SIG-M5 treated with dmso at 0.1 percent for 504 hours (cell line): Measurements from ENCODE around the gene LBHD2.
"Not testable (repeated sequence)": the region's sequence is repeated elsewhere in the genome, so short reads cannot be mapped to it uniquely, and the experiment has no call there.

Experiments used
- DNase-seq: peaks from one replicate; lab custom pipeline; 2025; ENCODE audit not compliant: unreplicated experiment; lab: John Stamatoyannopoulos, UW

The LBHD2 gene

DNA sequence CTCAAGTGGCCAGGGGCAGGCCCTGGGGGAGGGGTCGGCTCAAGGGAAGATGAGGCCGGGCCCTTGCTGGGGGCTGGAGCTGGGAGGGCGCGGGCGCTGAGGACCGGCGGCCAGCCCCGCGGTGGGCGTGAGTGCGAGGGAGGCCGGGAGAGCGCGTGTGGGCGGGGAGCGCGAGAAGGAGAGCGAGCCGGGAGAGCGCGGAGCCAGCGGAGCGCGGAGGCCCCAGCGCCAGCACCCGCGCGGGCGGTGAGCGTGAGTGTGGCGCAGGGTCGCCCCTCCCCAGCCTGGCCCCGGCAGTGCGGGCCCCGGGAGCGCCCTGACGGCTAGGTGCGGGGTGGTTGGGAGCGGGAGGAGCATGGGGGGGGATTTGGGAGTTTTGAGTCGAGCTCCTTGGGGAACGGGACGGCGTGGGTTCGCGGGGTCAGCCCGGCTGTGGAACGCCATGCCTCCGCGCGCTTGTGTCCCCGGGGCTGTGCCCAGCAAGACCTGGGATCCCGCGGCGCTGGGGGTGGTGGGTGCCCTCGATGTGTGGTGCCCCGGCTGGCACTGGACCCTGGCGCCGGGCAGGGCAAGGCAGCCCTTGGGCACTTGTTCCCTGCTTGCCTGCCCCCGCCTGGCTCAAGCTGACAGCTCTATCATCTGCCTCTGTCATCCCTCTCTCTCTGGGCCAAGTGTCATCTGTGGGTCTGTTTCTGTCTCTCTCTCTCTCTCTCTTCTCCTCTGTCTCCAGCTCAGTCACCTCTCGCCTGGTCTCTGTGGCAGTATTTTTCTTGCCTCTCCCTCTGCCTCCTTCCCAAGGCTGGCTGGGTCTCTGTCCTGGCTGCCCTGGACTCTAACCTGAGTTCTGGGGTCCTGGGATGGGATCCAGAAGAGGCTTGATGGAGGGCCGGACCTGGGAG lies at the start of gene LBHD2:
Gene LBHD2, plus strand, starts transcription at position 190 of the 899 bp plus-strand sequence. CDS start 1,803 bp downstream, outside the sequence.
- no peak for DNase-seq

DNA sequence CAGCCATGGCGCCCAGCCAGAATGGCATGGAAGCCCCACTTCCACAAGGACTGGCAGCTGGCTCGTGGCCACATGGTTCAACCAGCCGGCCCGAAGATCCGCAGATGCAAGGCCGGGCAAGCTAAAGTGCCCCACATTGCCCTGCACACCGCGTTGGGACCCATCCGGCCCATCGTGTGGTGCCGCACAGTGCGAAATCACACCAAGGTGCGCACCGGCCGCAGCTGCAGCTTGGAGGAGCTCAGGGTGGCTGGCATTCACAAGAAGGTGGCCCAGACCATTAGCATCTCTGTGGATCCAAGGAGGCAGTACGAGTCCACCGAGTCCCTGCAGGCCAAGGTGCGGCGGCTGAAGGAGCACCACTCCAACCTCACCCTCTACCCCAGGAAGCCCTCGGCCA lies 42.5 kb upstream of the LBHD2 start:
- DNase-seq = no peak

DNA sequence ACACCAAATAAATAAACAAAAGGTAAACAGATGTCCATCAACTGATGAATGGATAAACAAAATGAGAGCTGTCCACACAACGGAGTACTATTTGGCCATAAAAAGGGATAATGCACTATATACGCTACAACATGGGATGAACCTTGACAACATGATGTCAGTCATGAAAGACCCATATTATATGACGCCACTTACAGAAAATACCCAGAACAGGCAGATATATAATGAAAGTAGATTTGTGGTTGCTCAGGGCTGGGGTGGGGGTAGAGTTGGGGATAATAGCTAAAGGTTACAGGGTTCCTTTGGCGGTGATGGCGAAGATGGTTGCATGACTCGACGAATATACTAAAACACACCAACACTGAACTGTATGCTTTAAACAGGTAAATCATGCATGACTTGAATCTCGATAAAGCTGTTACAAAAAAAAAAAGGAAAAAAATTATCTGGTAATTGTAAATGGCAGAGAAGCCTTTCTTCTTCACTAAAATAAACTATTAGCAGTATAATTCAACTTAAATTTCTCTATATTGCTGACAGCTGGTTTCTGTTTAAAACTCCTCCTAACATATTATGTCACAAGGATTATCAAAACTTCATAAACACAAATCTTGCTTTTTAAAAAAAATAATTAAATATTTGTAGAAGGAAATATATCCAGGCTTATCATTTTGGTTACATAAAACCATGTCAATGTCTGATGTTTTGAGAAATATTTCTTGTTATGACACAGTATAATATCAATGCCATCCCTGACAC lies 40.6 kb upstream of the LBHD2 start:
- DNase-seq = no peak

DNA sequence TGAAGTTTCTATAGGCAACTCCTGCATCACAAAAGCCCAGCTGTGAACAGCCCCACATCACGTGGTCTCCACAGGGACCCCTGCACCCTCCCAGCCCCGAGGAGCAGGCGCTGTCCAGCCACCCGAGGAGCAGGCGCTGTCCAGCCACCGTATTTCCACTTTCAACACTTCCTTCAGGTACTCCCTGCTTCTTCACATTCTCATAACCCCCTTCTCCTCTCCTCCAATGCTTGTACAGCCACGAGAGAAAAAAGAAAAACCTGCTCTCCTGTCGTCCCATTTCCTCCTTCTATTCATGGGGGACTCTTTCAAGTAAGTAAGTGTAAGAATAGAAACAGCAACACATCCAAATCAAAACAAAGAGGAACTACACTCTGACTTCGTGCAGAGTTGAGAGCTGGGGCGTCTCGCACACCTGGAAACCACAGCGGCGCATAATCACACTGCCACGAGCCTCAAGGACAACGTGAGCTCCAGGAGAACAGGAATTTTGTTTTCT lies 38.6 kb upstream of the LBHD2 start:
- DNase-seq = no peak

DNA sequence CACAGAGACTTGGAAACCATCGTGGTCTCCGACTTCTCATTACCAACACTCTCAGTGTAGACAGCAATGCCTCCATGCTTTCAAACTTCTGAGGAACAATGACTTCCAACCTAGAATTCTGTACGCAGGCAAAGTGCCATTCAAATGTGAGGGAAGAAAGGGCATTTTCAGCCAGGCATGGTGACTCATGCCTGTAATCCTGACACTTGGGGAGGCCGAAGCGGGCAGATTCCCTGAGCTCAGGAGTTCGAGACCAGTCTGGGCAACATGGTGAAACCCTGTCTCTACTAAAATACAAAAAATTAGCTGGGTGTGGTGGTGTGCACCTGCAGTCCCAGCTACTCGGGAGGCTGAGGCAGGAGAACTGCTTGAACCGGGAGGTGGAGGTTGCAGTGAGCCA lies 36.6 kb upstream of the LBHD2 start:
- DNase-seq = not testable (repeated sequence)

DNA sequence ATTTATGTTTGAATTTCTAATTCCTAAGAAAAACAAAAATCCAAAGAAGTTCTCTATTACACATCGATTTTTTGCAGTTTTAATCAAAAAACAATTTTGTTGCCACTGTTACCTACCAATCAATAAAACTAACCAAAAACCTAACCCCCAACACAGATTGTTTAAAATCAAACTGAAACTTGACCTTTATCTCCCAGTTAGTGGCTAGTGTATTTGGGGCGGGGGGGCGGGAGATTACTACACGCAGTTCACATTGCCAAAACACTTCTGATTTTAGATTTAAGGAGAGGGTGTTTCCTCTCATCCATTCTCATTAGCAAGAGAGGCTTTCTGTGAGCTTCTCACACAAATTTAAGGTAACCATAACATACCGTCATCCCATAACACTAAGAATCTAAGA lies 33.1 kb upstream of the LBHD2 start:
- DNase-seq = no peak

DNA sequence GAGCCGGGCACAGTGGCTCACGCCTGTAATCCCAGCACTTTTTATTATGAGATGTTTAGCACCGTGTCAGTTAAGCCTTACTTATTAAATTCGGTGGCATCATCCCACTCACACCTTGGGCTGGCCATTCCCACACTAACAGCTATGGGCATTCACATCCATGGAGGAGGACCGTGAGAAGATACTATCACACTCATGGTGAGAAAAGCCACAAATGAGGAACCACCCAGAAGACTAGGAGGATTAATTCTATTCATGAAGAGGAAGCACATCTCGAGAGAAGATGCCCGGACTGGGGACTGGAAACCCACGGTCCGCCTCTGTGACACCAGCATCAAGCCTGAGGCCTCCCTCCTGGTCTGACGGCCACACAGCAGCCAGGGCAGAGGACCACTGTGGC lies 31.6 kb upstream of the LBHD2 start:
- peak; percentile 69 for DNase-seq

DNA sequence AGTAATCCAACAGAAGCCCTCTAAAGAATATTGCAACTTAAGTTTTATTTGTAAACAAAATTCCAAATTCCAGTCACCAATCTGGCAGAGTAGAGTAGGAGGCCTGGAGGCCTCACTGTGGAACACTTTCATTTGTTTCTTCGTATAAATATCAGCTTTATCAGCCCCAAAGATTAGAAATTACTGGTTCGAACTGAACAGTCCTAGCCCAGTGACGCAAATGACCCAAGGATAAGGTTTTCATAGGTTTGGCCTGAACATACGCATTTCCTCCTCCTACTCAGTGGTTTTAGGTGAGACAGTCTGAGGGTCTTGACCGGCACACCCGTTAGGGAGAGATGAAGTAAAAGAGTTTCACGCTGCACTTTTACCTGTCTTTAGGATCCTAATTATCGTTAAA lies 28.3 kb upstream of the LBHD2 start:
- DNase-seq = no peak

DNA sequence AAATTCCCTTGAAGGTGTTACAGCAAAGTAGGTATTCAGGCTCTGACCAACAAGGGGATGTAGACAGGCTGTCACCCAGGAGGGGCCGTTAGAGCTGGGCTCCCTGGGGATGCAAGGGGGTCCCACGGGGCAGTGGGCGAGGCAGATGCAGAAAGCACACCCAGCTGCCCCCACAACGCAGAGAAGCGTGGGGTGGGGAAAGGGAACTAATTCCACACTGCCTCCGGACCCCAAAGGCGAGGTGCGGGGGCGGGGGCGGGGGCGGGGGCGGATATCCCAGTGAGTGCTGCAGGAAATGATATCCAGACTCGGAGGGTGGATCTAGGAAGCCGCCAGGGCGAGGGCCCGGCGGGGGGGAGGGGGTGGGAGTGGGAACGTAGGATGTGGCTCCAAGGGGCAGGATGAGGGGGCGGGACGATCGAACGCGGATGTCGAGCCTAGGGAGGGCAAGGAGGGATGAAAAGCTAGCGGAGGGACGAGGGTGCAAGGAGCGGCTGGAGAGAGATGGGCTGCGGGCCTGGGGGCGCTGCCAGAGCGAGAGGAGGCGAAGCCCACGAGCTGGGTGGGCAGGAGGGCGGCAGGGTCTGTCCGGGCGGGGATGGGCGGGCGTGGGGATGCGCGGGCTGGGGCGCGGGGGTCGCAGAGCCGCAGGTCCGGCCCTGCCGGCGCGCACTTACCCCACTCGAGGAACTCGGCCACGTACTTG lies 27.5 kb upstream of the LBHD2 start:
- no peak for DNase-seq

DNA sequence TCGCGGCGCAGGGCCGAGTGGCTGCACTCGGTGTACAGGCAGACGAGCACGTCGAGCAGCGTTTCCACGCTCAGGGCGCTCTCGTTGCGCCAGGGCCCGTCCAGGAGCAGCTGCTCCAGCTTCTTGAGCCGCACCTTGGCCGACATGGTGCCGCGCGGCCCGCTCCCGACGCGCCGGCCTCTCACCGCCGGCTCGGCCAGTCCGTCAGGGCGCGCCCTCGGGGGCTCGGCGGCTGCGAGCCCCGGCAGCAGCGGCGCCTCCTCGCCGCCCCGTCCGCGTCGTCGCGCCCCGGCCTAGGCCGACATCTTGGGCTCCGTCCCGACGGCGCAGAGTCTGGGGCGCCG lies 27.0 kb upstream of the LBHD2 start:
- DNase-seq = no peak

DNA sequence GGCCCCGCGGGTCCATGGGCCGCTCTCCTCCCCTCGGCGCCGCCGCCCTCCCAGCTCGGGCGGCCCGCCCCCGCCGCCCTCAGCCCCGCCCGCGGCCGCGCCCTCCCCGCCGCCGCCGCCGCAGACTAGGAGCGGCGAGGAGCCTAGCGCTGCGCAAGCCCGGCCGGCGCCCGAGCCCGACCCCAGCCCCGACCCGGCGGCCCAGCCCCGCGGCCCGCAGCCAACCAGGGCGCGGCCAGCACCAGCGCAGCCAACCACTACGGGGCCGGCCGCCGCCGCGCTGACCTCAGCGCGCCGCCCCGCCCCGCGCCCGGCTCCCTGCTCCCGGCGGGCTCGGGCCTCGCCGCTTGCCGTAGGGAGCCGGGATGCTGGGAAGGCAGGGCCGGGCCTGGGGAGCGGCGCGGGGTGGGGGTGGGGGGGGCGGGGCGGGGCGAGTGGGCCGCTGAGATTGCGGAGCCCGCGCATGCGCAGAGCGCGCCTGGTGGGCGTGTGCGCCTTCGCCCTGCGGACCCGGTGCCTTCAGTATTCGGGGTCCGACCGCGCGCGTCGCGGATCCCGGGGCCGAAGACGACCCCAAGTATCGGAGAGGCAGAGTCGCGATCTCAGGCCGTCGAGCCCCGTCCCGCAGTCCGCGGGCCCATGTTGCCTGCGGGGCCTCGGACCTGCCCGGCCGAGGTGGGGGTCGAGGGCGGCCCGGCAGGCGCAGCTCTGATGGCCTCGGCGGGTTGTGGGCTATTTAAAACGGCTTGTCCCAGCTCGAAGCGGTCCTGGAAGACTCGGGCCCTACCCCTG lies 26.4 kb upstream of the LBHD2 start, which contains the start of gene CDC42BPB:
Gene CDC42BPB, minus strand, starts transcription at position 178 of the 792 bp plus-strand sequence. CDS start 376 bp downstream, outside the sequence.
- peak; percentile 75 for DNase-seq

DNA sequence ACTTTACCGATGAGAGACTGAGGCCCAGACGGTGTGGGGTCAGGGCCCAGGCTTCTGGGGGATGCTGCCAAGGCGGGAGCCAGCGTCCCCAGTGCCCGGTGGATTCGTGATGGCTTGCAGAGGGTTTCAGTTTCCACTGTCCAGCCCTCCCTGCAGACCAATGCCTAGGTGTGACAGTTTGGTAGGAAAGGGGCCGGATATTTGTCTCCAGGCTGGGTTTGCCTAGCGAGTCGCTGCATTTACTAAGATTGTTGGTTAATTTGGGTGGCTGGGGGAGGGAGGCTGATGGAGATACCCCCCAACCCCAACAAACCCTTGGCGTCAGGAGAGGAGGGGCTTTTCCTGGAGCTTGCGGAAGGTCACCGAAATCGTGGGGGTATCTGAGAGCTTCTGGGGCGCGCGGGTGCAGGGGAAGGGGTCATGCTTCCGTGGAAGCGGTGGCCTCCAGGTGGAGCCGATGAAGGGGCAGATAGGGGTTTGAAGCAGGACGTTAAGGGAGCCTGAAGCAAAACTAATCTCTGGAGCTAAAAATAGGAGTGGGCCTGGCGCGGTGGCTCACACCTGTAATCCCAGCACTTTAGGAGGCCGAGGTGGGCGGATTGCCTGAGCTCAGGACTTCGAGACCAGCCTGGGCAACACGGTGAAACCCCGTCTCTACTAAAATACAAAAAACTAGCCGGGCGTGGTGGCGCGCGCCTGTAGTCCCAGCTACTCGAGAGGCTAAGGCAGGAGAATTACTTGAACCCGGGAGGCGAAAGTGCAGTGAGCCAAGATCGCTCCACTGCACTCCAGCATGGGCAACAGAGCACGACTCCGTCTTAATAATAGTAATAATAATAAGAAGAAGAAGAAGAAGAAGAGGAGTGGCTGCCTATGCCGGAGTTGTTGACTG lies 25.6 kb upstream of the LBHD2 start:
- no peak for DNase-seq

DNA sequence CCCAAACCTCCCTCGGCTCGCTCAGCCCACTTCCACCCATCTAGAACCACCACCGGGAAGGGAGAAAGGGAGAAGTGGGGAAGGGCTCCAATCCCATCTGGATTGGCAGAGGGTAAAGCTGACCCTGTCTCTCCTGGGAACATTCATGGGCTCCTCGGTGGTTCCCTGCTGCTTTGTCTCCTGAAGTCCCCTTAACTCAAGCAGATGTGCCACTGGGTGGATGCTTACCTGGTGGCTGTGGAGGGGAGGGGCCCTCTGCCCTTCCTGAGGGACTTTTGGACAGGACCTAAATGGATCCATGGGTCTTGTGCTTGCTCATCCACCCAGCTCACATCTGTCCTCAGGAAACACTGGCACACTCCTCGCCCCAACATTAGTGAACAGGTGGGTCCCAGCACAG lies 24.5 kb upstream of the LBHD2 start:
- no peak for DNase-seq

DNA sequence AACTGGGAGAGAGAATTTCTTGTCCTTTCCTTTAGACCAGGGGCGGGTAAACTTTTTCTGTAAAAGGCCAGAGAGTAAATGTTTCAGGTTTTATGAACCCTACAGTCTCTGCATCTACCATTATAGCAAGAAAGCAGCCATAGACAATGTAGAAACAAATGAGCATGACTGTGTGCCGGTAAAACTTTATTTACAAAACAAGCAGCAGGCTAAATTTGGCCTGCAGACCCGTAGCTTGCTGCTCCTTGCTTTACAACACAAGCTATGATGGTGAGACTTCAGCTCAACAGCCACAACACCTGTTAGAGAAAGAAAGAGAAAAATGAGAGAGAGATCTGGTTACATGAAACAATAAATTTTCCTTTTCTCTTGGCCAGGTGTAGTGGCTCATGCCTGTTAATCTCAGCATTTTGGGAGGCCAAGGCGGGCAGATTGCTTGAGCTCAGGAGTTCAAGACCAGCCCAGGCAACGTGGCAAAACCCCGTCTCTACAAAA lies 22.5 kb upstream of the LBHD2 start:
- no peak for DNase-seq

DNA sequence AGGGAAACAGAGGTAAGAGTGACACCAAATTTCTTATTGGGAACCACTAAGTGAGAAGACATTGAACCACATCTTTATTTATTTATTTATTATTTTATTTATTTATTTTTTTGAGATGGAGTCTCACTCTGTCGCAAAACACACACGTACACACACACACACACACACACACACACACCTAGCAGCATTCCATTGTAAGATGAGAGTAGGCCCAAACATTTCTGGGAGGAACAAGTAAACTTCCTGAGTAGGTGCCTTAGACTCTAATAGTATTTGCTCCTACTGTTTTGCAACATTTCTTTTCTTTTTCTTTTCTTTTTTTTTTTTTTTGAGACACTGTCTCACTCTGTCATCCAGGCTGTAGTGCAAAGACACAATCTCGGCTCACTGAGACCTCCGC lies 19.6 kb upstream of the LBHD2 start:
- DNase-seq = no peak

DNA sequence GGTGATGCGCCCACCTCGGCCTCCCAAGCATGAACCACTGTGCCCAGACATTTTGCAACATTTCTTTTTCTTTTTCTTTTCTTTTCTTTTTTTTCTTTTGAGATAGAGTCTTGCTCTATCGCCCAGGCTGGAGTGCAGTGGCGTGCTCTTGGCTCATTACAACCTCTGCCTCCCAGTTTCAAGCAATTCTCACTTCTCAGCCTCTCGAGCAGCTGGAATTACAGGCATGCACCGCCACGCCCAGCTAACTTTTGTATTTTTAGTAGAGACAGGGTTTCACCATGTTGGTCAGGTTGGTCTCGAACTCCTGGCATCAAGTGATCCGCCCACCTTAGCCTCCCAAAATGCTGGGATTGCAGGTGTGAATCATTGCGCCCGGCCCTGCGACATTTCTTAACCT lies 19.0 kb upstream of the LBHD2 start:
- no peak for DNase-seq

DNA sequence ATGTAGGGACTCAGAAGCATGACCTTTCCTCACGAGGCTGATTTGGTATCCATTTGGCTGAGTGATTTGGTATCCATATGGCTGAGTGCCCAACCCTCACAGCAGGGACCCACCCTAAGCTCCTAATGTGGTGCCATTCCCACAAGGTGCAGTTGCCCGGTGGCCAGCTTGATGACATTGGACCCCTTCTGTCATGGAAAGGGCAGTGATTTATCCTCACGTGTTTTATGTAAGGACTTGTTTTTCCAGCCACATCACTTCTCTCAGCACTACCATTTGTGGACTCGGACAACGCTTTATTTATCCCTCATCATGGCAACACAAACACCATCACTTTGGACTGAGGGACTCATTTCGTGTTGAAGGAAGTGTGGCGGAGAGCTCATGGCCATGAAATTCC lies 18.1 kb upstream of the LBHD2 start:
- DNase-seq = no peak

DNA sequence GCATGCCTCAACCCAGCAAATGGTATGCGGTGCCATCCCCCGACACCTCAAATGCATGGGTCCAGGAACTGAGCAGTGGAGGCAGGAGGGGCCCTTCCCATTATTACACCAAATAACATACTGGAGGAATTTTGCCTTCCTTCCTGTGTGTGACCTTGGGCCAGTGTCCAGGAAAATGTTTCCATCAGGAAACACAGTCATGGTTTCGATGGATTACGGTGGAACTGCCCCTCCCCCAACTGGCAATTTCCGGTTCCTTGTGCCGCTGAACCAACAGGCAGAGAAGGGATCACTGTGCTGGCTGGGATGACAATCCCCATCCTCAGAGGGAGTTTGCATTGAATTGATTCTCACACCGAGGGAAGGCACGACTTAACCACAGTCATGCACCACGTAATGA lies 17.6 kb upstream of the LBHD2 start:
- no peak for DNase-seq

DNA sequence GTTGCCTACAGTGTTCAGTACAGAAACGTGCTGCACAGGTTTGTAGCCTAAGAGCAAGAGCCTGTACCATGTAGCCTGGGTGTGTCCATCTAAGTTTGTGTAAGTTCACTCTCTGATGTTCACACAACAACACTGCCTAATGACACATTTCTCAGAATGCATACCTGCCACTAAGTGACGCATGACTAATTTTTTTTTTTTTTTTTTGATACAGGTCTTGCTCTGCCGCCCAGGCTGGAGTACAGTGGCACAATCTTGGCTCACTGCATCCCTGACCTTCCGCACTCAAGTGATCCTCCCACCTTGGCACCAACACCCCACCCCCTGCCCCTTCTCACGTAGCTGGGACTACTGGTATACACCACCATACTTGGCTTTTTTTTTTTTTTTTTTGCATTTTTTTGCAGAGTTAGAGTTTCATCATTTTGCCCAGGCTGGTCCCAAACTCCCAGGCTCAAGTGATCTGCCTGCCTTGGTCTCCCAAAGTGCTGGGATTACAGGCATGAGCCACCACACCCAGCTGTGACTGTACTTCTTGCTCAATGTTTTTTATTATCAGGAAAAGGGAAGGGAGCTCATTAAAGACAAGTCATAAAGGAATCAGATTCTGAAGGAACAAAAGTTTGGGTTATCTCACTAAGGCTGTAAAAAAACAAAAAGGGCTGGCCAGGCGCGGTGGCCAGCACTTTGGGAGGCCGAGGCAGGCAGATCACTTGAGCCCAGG lies 16.6 kb upstream of the LBHD2 start:
- DNase-seq = peak; percentile 56
